GM18867 (cell line): ENCODE data around the gene BMP7.
A peak's percentile ranks its signal among the peaks of the same experiment; 100 is the strongest.
"Not testable (repeated sequence)": the region's sequence is repeated elsewhere in the genome, so short reads cannot be mapped to it uniquely, and the experiment has no call there.

ENCODE experiments used
- ATAC-seq: cut with Tn5 transposase; IDR thresholded peaks from one replicate; pipeline ENCODE4 v1.9.1; 2021; ENCODE audit warnings: mild to moderate bottlenecking, moderate library complexity; ENCODE audit not compliant: unreplicated experiment

Gene BMP7

DNA sequence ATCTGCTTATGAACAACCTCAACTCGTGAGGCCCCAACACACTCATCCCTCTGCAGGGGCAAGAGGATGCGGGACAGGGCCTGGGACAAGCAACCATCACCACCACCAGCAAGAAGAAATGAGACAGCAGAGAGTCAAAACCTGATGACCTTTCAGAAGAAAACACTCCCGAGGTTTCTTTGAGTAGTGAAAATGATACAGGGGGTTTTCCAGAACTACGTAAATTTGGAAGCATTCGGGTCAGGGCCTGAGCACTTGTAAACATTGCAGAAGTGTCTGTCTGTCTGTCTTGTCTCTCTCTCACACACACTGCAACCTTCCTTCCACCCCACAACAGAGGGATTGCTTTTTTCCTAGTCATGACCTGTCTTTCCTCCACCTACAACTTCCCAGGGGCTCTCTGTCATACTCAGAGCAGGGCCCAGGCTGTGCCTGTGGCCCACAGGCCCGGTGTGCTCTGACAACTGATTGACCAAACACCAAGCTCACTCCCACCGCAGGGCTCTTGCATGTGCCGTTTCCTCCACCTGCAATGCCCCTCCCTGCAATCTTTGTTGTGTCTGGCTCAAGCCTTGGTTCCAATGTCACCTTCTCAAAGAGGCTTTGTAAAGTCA is 90.9 kb downstream of the BMP7 start:
- peak; percentile 41 for ATAC-seq

DNA sequence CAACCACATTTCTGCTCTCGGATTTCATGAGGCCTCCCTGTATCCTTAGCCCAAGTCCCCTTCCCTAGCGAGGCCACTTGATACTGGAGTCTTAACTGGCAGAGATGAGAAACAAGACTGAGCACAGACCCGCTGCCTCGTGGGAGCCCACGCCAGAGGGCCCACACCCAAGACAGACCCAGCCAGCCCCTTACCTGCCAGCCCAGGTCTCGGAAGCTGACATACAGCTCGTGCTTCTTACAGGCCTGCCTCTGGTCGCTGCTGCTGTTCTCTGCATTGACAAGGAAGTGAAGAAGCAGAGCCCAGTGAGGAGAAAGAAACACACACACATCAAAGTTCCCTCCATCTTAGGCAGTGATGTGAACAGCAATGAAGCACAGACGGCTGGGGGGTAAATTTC is 91.7 kb downstream of the BMP7 start:
- ATAC-seq: no peak

DNA sequence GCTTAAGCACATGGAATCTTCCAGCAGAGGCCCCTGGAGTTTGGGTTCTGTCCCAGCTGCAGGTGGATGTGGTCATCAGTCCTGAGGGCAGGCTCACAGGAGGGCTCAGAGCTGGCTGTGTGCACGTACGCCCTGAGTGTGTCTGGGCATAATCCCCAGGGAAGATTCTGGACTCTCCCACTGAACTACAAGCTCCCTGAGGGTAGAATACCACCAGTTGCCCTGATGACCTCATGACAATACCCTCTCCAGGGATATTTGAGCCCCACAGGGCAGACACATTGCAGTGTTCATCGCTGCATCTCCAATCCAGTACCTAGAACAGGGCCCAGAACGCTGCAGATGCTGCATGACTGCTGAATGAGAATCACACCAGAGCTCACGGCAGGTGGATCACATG is 92.5 kb downstream of the BMP7 start:
- no peak for ATAC-seq

DNA sequence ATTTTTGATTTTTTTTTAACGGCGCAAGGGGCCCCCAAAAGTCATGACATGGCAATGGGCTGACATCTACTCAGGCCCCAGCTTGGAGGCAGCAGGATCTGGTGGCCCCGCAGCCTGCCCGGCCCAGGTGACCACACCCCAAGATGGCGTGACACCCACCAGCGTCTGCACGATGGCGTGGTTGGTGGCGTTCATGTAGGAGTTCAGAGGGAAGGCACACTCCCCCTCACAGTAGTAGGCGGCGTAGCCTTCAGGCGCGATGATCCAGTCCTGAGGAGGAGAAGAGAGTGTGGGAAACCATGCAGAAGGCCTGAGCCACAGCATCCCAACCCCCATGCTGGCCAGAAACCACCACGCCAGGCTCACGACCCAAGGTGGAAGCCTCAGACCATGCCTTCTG is 93.4 kb downstream of the BMP7 start:
- ATAC-seq: no peak

DNA sequence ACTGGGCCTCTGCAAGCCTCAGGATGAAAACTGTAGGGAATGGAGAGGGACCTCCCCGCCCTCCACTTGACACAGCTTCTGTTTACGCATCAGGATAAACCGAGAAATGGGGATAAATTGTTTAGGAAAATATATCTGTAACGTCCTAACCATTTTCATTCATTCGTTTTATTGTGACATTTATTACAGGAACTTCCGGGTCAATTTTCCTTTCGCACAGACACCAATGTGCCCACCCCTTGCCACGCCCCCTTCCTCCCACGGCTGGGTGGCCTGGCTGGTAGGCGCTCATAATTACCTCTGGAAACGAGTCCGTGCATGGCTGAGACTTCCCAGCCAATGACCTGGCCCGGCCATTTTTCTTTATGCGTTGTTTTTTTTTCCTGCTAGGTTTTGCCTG is 96.1 kb downstream of the BMP7 start:
- no peak for ATAC-seq

DNA sequence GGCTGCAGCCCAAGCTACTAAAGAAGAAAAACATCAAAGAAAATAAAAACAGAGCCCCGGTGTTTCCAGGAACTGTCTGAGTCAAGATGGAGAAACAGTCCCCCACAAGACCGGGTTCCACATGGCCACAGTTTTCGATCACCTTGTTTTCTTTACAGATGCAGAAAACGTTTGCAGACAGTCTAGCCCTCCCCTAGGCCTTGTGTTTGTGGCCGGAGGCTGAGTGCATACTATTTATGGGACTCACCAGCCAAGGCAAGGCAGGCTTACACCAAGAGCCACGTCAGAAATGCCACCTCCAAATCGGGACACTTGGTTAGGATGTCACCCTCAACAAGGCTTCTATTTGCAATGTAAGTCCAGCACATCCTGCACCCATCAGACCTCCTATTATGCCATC is 97.3 kb downstream of the BMP7 start:
- no peak for ATAC-seq

DNA sequence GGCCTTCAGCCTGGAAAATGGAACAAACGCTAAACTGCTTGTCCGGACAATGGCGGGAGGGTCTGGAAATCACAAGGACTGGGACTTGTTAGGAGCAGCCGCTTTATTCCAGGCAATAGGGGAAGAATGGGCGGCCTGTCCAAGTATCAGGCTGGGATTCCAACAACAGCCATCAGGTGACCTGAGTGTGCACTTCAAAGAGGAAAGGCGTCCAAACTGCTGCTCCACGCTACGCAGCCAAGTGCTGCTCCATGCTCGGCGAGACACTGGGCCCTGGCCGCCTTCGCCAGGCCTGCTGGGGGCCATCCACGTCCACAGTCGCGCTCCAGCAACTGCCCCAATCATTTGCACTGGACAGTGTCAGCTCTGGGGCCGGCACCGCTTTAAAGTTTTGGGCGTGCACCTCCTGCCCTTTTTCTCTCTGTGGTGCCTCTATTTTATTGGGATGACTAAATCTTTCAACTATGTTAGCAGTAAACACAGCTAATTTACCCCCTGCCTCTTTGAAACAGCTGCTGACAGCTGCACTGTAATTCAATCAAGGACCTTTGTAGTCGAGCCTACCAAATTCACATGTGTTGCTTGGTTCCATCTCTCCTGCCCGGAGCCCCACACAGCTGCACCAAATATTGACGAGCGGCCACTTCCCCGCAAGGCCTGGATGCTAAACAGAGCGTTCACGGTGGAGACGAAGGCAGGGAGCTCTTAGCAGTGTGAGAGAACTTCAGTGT is 98.3 kb downstream of the BMP7 start:
- no peak for ATAC-seq

DNA sequence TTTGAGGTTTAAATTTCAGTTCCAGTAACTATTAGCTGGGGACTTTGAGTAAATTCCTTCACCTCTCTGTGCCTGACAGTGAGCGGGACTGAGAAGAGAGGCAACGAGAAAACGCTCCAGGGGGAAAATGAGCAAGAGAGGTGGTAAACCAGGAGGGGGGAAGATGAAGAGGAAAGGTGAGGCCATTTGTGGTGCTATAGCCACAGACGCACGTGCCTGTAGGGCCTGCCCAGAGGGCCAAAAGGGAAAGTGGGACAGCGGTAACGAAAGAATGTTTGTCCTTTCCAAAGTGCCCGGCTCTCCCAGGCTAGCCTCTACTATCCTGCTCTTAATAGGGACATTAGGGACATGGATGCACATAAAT is 99.2 kb downstream of the BMP7 start:
- ATAC-seq: no peak

DNA sequence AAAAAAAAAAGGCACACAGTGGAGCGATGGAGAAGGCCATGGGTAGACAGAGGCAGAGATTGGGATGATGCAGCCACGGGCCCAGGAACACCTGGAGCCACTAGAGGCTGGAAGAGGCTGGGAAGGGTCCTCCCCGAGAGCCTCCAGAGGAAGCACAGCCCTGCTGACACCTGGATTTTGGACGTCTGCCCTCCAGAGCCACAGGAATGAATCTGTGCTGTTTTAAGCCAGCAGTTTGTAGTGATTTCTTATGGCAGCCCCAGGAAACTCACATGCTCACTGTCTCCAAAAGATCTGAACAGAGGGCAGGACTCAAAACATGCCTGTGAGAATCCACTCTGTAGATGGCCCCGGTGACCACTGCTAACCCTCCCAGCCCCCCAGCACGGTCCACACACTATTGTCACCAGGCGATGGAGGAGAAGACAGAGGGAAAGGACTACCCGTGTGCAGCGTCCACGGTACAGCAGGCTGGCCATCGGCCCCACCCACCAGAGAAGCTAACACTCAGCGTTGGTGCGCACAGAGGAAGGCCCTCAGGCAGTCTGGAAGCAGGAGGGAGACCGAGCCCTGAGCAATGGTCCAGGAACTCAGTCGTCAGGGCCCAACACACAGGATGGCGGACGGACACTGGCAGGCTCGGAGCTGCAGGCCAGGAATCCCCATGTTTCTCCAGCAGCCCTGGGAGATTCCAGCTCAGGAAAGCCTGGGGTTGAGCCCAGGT is 99.7 kb downstream of the BMP7 start:
- ATAC-seq: no peak

DNA sequence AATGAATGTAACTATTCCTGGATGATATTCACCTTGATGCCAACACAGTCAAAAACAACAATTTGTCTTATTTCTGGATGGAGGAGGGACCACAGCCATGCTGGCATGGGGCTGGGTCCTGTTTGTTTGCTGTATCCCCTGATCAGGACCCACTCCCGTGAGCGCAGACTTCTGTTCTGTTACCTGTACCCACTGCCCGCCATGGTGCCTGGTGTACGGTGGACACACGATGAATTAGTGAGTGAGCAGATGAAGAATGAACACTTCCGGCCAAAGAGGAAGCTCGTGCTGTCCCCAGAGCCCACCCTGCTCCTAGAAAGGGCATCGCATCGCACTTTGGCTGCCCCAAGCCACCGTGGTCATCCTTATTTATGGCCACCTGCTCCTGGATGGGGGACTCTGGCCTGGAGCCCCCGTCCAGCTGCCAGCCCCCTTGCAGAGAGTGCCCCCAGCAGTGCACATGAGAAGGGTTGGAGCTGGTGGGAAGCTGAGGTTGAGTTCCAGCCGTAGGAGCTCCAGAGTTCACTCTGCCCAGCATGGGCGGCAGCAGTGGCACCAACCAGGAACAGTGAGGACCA is 100.9 kb downstream of the BMP7 start:
- no peak for ATAC-seq

DNA sequence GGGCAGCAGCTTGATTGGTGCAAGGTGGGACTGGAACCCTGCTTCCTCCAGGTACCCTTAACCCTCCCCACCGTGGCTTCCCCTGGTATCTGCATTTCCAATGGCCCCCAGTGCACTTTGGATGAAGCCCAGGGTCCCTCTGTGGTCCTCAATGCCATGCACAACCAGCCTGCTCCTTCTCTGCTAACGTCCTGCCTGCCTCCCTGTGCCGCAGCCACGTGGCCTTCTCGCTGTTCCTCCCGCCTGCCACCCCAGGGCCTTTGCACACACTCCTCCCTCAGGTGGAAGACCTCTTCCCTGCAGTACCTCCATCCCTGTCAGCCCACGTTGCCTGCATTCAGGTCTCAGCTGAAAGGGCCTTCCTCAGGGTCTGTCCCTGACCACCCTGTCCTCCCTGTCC is 101.6 kb downstream of the BMP7 start:
- no peak for ATAC-seq

DNA sequence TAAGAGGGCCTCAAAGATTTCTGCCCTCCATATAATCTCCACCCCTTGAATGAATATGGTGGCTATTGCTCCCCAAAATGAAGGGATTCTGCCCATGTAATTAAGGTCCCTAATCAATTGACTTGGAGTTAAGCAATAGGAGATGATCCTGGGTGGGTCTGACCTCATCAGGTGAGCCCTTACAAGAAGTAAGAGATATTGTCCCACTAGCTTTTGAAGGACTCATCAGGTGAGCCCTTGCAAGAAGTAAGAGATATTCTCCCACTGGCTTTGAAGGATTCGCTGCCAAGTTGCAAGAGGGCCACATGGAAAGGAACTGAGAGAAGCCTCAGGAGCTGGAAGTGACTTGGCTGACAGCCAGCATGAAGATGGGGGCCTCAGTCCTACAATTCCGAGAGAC is 103.4 kb downstream of the BMP7 start:
- ATAC-seq: no peak

DNA sequence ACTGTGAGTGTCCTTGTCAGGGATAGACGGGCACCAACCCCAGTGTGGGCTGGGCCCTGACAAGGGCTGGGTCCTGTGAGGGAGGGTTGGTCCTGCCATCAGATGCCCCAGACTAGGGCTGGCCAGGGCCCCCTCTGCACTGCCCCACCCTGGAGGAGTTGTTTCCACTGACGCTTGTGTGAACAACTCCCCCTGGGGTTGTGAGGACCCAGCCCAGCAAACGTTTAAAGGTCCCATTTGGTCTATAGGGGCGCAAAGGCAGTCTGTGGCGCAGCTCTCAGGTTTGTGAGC is 104.1 kb downstream of the BMP7 start:
- ATAC-seq: no peak

DNA sequence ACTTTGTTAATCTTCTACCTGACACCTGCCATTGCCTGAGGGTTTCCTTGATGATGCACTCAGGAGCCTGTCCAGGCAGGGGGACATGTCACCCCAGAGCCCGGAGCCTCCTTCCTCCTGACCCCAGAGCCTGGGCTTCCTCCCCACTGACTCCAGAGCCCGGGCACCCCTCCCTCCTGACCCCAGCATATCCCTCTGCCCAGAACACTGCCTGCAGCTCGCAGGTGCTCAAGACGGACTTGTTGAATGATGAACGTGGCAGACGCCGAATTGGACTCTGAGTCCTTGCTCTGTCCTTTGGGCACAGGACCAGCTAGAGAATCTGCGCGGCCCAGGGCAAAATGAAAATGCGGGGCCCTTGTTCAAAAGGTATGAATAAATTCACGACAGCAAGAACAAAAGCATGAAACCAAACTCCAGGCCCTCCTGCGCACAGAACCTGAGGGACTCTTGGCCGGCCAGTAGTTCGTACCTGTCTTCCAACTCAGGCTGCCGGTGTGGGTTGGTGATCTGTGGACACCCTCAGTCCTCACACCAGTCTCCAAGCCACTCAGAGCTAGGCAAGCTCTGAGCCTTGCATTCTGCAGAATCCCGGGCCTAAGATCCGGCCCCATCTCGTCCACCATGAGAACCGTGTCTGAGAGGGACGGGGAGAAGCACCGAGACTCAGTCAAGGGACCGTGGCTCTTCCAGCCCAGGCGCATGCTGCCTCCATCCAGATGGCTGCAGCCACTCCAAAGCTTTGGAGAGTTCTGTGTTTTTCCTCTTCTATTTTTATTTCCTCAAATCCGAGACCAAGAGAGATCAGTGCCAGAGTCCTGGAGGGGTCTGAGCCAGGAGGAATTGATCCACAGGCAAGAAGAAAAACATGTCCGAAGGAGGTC is 104.7 kb downstream of the BMP7 start:
- no peak for ATAC-seq

DNA sequence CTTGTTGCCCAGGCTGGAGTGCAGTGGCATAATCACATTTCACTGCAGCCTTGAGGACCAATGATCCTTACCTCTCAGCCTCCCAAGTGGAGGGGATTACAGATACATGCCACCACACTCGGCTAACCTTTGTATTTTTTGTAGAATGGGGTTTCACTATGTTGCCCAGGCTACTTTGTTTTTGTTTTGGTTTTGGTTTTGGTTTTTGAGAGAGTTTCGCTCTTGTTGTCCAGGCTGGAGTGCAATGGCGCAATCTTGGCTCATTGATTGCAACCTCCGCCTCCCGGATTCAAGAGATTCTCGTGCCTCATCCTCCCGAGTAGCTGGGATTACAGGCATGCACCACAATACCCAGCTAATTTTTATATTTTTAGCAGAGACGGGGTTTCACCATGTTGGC is 105.5 kb downstream of the BMP7 start:
- no peak for ATAC-seq

DNA sequence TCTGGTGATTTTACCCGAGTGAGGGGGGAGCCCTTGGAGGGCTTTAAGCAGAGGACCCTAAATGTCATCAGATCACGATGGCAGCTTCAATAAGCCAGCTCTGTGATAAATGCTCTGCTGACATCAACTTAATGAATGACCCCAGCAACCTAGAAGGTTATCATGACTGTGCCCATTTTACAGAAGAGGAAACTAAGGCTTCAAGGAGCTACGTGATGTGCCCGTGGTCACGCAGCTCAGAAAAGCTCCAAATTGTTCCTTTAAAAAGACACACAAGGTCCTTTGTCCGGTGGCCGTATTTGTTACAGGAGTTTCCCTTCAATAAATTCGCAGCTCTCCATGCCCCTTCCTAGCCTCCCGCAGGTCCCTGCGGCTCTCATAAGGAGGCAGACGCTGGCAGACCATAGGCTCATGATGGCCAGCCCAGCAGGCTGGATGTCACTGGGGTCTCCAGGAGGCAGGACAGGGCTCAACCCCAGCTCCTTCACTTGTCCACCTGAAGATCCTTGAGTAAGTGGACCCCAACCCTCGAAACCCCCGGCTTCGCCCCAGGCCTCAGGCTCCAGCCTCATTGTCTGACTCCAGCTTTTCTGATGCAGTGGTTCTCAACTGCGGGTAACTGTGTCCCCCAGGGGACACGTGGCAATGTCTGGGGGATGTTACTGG is 106.4 kb downstream of the BMP7 start:
- ATAC-seq: no peak

DNA sequence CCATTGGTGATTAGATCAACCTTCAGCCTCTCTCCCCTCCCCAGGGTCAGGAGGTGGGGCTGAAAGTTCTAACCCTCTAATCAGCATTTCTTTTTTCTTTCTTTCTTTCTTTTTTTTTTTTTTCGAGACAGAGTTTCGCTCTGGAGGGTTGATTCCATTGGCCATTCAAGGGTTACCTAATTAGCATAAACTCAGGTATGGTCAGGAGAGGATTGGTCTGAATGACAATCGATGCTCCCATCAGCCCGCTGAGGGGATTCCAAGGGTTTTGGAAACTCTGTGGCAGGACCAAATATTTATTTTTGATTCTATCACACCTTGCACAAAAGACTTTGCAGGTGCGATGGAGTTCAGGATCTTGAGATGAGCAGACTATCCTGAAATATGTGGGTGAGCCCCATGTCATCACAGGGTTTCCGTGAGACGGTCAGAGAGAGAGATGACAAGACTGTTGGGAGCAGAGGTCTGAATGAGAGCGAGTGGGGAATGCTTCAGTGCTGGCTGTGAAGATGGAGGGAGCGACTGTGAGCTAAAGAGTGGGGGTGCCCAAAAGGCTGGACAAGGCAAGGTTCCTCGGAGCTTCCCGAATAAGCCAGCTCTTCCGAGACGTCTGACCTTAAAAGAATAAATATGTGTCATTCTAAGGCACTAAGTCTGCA is 107.1 kb downstream of the BMP7 start:
- ATAC-seq: no peak

DNA sequence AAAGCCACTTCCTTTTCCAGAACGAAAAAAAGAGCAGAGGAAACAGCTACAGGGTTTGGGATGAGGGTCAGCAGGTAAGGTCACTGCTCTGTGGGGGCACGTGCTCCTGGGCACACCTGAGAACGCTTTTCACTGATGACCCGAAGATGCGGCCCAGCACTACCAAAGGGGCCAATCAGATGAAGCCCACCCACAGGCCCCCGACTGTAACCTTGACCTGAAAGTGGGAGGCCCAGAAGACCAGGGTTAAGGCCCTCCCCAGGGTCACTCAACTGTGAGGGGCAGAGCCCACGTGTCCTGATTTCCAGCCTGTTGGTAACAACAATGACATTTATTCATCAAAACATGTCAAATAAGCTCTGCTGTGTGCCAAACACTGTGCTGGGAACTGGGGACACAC is 108.0 kb downstream of the BMP7 start:
- ATAC-seq: no peak

DNA sequence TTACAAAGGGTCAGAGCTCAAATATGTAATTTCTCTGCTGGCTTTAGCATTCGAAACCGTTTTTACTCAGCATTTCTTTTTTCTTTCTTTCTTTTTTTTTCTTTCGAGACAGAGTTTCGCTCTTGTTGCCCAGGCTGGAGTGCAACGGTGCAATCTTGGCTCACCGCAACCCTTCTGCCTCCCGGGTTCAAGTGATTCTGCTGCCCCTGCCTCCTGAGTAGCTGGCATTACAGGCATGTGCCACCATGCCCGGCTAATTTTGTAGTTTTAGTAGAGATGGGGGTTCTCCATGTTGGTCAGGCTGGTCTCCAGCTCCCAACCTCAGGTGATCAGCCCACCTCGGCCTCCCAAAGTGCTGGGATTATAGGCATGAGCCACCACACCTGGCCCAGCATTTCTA is 108.7 kb downstream of the BMP7 start:
- not testable (repeated sequence) for ATAC-seq

DNA sequence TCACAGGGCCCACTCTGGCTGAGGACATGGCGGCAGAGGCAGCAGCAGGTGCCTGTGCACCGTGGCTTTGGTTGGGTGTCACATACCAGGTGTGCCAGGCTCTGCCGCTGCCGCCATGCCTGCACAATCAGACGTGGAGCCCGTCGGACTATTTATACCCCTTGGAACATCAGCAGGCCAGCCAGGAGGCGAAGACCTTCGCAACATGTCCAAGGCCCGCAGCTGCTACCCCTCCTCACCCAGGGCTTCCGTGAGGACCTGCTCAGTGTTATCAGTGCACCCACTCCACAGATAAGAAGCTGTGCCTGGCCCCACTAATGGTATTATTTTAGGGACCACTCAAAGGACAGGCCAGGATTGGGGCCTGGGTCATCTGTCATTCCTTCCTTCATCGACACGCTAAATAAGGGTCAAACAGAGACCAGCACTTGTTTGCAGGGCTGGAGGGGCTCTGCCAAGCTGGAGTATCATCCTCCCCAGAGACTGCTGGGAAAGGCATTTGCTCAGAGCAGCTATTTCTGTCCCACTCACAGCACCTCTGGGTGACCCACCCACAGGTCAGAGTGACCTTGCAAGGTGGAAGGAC is 109.2 kb downstream of the BMP7 start:
- ATAC-seq: no peak
